ENCODE data around the gene LILRA5. TPM values are rescaled to one million over a fixed set of nuclear protein-coding genes. Genes with fewer than 3 reads are reported as not detected.

LILRA5 gene
- total and polyA plus RNA-seq, 2 of the 8 experiments (the other 6 are each of a cell fraction or from before 2014, with no cell fraction given), result not detected

GRCh38 chr19:54324071-54324470 is 11.1 kb upstream of the LILRA5 start:
- peak overlapping the region; percentile 67 for H3K4ac ChIP-seq (replicated peaks; ENCODE audit: insufficient read length, low read depth, low read length)
- peak overlapping the region; percentile 95; the same call in 1 of the 2 replicates for H2BK20ac ChIP-seq (ENCODE audit: low read length)
- TF ChIP-seq JUND (IDR thresholded peaks at IDR 0.05; ENCODE audit: low read length), result no peak
- TF ChIP-seq YY1 (IDR thresholded peaks at IDR 0.05; ENCODE audit: low read depth, low read length), result peak; percentile 13; the same call in 1 of the 2 replicates
- TF ChIP-seq POU5F1 (IDR thresholded peaks at IDR 0.05; ENCODE audit: low read depth, low read length), result peak; percentile 78
- CTCF ChIA-PET (ENCODE audit: partially characterized antibody), result interaction anchor here (0.7 to 5.3 kb wide), 18 partner anchors 8 to 158 kb away, joined by 3 to 56 read pairs (median 5); no protein-coding TSS in a partner anchor
- no peaks in the 10 kb centered on the region for H3K79me2 ChIP-seq (ENCODE audit: control insufficient read depth in 1 of 2, insufficient read depth in 2 of 2, low read length in 2 of 2)
- peaks cover 2% of the 10 kb centered on the region for H3K23me2 ChIP-seq (ENCODE audit: low read depth, low read length)
- H3K9me3 ChIP-seq (ENCODE audit: insufficient read depth in 2 of 2, low read depth in 1 of 2, low read length in 1 of 2), result peaks cover 7 to 15% of the 10 kb centered on the region in 2 experiments; a peak in 2 of 4 replicates
- no peaks in the 10 kb centered on the region for H3K36me3 ChIP-seq (ENCODE audit: control insufficient read depth in 2 of 4, insufficient read depth in 4 of 4, low read length in 3 of 4)
- DNase-seq (ENCODE audit: low read depth in 1 of 2, low spot score in 2 of 2), result no peak
- no peak overlapping the region for H4K5ac ChIP-seq (ENCODE audit: insufficient read length, low read depth, low read length)
- H3K79me1 ChIP-seq (ENCODE audit: low read depth, low read length), result no peaks in the 10 kb centered on the region
- no peak overlapping the region for H3K56ac ChIP-seq (replicated peaks; ENCODE audit: insufficient read length, low read depth, low read length)
- H4K20me1 ChIP-seq (replicated peaks in 1 of 2; ENCODE audit: control insufficient read depth in 1 of 2, insufficient read depth in 2 of 2, low read length in 2 of 2), result no peaks in the 10 kb centered on the region
- H3K4me1 ChIP-seq (replicated peaks in 1 of 4; ENCODE audit: control insufficient read depth in 3 of 4, insufficient read depth in 4 of 4, low read length in 3 of 4), result peaks cover 0 to 7% (median 5%) of the 10 kb centered on the region in 4 experiments; a peak in 6 of 7 replicates
- no peak overlapping the region for H2AFZ ChIP-seq (ENCODE audit: low read length)
- POLR2A ChIA-PET (ENCODE audit: partially characterized antibody), result interaction anchor here (1.1 to 1.2 kb wide), 2 partner anchors 96 to 119 kb away, joined by 3 read pairs; no protein-coding TSS in a partner anchor
- H3K23ac ChIP-seq (ENCODE audit: insufficient read length), result no peak overlapping the region
- no peaks in the 10 kb centered on the region for H3K27me3 ChIP-seq (replicated peaks in 1 of 4; ENCODE audit: control insufficient read depth in 3 of 4, extremely low read depth in 1 of 4, insufficient read depth in 3 of 4, low read length in 3 of 4)
- H3K4me3 ChIP-seq (ENCODE audit: extremely low read depth in 1 of 4, insufficient read depth in 2 of 4, low read depth in 3 of 4, low read length in 4 of 4), result peak overlapping the region in 1 of 4 experiments; percentile 33; a peak in 2 of 8 replicates
- H4K8ac ChIP-seq (ENCODE audit: extremely low read depth, insufficient read depth, low read length), result no peak overlapping the region
- no peak overlapping the region for H2AK5ac ChIP-seq (ENCODE audit: low read depth, low read length)
- H3K14ac ChIP-seq (ENCODE audit: insufficient read length), result no peak overlapping the region
- peak overlapping the region; percentile 64 for H2BK120ac ChIP-seq (replicated peaks; ENCODE audit: low read depth, low read length)
- H2BK15ac ChIP-seq (ENCODE audit: low read length), result peak overlapping the region; percentile 81; the same call in 1 of the 2 replicates
- H4K91ac ChIP-seq (replicated peaks; ENCODE audit: insufficient read length, low read length), result no peak overlapping the region
- peak overlapping the region; percentile 48; the same call in 1 of the 2 replicates for H3K18ac ChIP-seq (ENCODE audit: extremely low read depth, low read length)
- no peak overlapping the region for H3K27ac ChIP-seq (ENCODE audit: low read depth, low read length)
- H3K4me2 ChIP-seq (ENCODE audit: insufficient read depth in 1 of 2, low read depth in 2 of 2, low read length in 2 of 2), result peak overlapping the region; percentile 55 to 80
- H2BK5ac ChIP-seq (ENCODE audit: low read depth, low read length), result peak overlapping the region; percentile 41; the same call in 1 of the 2 replicates
- WGBS, 2 experiments (ENCODE audit: extremely low coverage in 1 of 2, insufficient coverage in 1 of 2, insufficient read length in 1 of 2, insufficient replicate concordance in 2 of 2, low coverage in 1 of 2, low lambda C conversion rate in 2 of 2, missing lambda C conversion rate in 1 of 2), result 4% methylated on average over 3 of the region's 3 CpGs; no CpG with 5 or more reads in 1 of the 2 experiments
- FAIRE-seq, result no peak
- no peak overlapping the region for H3K9ac ChIP-seq (replicated peaks in 1 of 4; ENCODE audit: extremely low read depth in 1 of 4, low read depth in 3 of 4, low read length in 3 of 4)
- H2BK12ac ChIP-seq (ENCODE audit: low read depth, low read length), result peak overlapping the region; percentile 92; the same call in 1 of the 2 replicates

Measured in H1 (cell line).